SK-N-SH (cell line): ENCODE measurements around the gene PHF12. TPM values are rescaled to one million over a fixed set of nuclear protein-coding genes. Genes with fewer than 3 reads are reported as not detected.

Experiments
- CTCF ChIA-PET: fragments of 300-600, 350-600 bp; formaldehyde crosslinking; extraction: SDS; loops from one replicate; lab custom pipeline; 2021; lab: Yijun Ruan, JAX
- POLR2A ChIA-PET: fragments of 350-600 bp; sonication (Branson Sonifier 250); formaldehyde crosslinking; extraction: SDS; loops from one replicate; lab custom pipeline; 2020; ENCODE audit warnings: antibody characterized with exemption, inconsistent platforms; lab: Yijun Ruan, JAX
- DNase-seq: peaks from one replicate; pipeline ENCODE4 v3.0.0; 2012
- H2AFZ ChIP-seq: fragments of 200-600 bp; sonication (generic); 2 replicates; pipeline ENCODE4 v1.8.1; 2016; ENCODE audit warnings: antibody characterized with exemption, mild to moderate bottlenecking, low read depth
- H3F3A ChIP-seq: fragments of 200-600 bp; sonication (generic); replicated peaks from 2 replicates; pipeline ENCODE3; 2016; ENCODE audit warnings: antibody characterized with exemption, mild to moderate bottlenecking; ENCODE audit not compliant: insufficient read depth
- H3K27ac ChIP-seq, 2 experiments: fragments of 200-500 bp in 1 of 2; fragments of 200-600 bp in 1 of 2; sonication (Bioruptor generic) in 1 of 2; sonication (generic), shearing (Covaris generic) in 1 of 2; 2 replicates each; pipeline versions ENCODE4 v1.5.1 to v1.6.1; 2014 to 2016; ENCODE audit warnings: low read depth in 2 of 2, inconsistent platforms in 1 of 2, low read length in 1 of 2, mild to moderate bottlenecking in 1 of 2, mixed read lengths in 1 of 2
- H3K27me3 ChIP-seq: fragments of 200-600 bp; sonication (generic), shearing (Covaris generic); 2 replicates; pipeline ENCODE4 v1.6.1; 2016; ENCODE audit warnings: mixed run types; ENCODE audit not compliant: insufficient read depth
- H3K36me3 ChIP-seq, 2 experiments: fragments of 200-500 bp in 1 of 2; fragments of 200-600 bp in 1 of 2; sonication (Bioruptor generic) in 1 of 2; sonication (generic) in 1 of 2; replicated peaks in 1 of 2; 2 replicates each; pipeline versions ENCODE3 to v1.5.1; 2014 to 2016; ENCODE audit warnings: low read length in 1 of 2, mild to moderate bottlenecking in 1 of 2; ENCODE audit not compliant: insufficient read depth in 2 of 2, control insufficient read depth in 1 of 2
- H3K4me1 ChIP-seq, 2 experiments: fragments of 200-500 bp in 1 of 2; fragments of 200-600 bp in 1 of 2; sonication (Bioruptor generic) in 1 of 2; sonication (generic), shearing (Covaris generic) in 1 of 2; 2 replicates each; pipeline versions ENCODE4 v1.5.1 to v1.6.1; 2014 to 2016; ENCODE audit warnings: low read depth in 1 of 2, low read length in 1 of 2, mixed run types in 1 of 2; ENCODE audit not compliant: insufficient read depth in 2 of 2, control insufficient read depth in 1 of 2
- H3K4me2 ChIP-seq: fragments of 200-600 bp; sonication (generic), shearing (Covaris generic); 2 replicates; pipeline ENCODE4 v1.6.1; 2017; ENCODE audit warnings: mixed run types
- H3K4me3 ChIP-seq, 2 experiments: fragments of 200-500 bp in 1 of 2; fragments of 200-600 bp in 1 of 2; sonication (Bioruptor generic) in 1 of 2; sonication (generic), shearing (Covaris generic) in 1 of 2; 2 replicates each; pipeline versions ENCODE4 v1.5.1 to v1.8.1; 2014 to 2016; ENCODE audit warnings: low read depth in 2 of 2, inconsistent platforms in 1 of 2, low read length in 1 of 2, mild to moderate bottlenecking in 1 of 2, mixed read lengths in 1 of 2, moderate library complexity in 1 of 2
- H3K79me2 ChIP-seq: fragments of 200-600 bp; sonication (generic); 2 replicates; pipeline ENCODE4 v1.8.1; 2017; ENCODE audit warnings: mild to moderate bottlenecking; ENCODE audit not compliant: insufficient read depth
- H3K9ac ChIP-seq: fragments of 200-600 bp; sonication (generic); 2 replicates; pipeline ENCODE4 v1.6.1; 2017; ENCODE audit warnings: mixed run types
- H3K9me2 ChIP-seq: fragments of 200-600 bp; sonication (generic); 2 replicates; pipeline ENCODE4 v1.6.1; 2017; ENCODE audit warnings: mixed run types
- H3K9me3 ChIP-seq: fragments of 200-600 bp; sonication (generic); 2 replicates; pipeline ENCODE4 v1.6.1; 2017; ENCODE audit warnings: mixed run types, mild to moderate bottlenecking, moderate library complexity
- H4K20me1 ChIP-seq: fragments of 200-600 bp; sonication (generic); 2 replicates; pipeline ENCODE4 v1.6.1; 2017; ENCODE audit warnings: mild to moderate bottlenecking, mixed run types; ENCODE audit not compliant: insufficient read depth
- EP300 ChIP-seq, 2 experiments: IDR thresholded peaks; 2 replicates each; pipeline versions ENCODE4 v1.4.0 to v1.6.1; 2012; ENCODE audit warnings: borderline replicate concordance in 1 of 2, low read depth in 1 of 2, low read length in 1 of 2
- EZH2phosphoT487 ChIP-seq: fragments of 200-600 bp; sonication (generic); IDR thresholded peaks from 2 replicates; pipeline ENCODE4 v1.6.1; 2017; ENCODE audit warnings: low read depth, mixed run types, mild to moderate bottlenecking, antibody characterized with exemption, moderate library complexity, borderline replicate concordance
- FOXJ3 ChIP-seq: sonication (generic); formaldehyde crosslinking; IDR thresholded peaks from 2 replicates; pipeline ENCODE4 v1.5.1; 2020; ENCODE audit warnings: mild to moderate bottlenecking, missing genetic modification reagents
- FOXM1 ChIP-seq: IDR thresholded peaks from 2 replicates; pipeline ENCODE4 v1.4.0; 2012; ENCODE audit warnings: low read depth, mild to moderate bottlenecking
- GATA2 ChIP-seq: sonication (generic); formaldehyde crosslinking; IDR thresholded peaks from 2 replicates; pipeline ENCODE4 v1.5.0; 2020; ENCODE audit warnings: mild to moderate bottlenecking, missing genetic modification reagents
- MAX ChIP-seq: IDR thresholded peaks from 2 replicates; pipeline ENCODE4 v1.4.0; 2012; ENCODE audit warnings: low read depth
- MXI1 ChIP-seq: IDR thresholded peaks from 2 replicates; pipeline ENCODE4 v1.6.1; 2012; ENCODE audit warnings: mild to moderate bottlenecking, low read depth, low read length, improper control_type of control experiment
- NFIC ChIP-seq: IDR thresholded peaks from 2 replicates; pipeline ENCODE4 v1.4.0; 2012; ENCODE audit warnings: borderline replicate concordance
- PBX3 ChIP-seq: IDR thresholded peaks from 2 replicates; pipeline ENCODE4; 2012
- RFX5 ChIP-seq: IDR thresholded peaks from 2 replicates; pipeline ENCODE4 v1.6.1; 2012; ENCODE audit warnings: mild to moderate bottlenecking, improper control_type of control experiment, low read length
- RXRA ChIP-seq: IDR thresholded peaks from 2 replicates; pipeline ENCODE4 v1.4.0; 2012; ENCODE audit warnings: low read depth, mild to moderate bottlenecking, borderline replicate concordance
- SMC3 ChIP-seq: IDR thresholded peaks from 2 replicates; pipeline ENCODE4 v1.6.1; 2012; ENCODE audit warnings: low read depth, low read length, improper control_type of control experiment
- TAF1 ChIP-seq: IDR thresholded peaks from 2 replicates; pipeline ENCODE4 v1.6.1; 2012; ENCODE audit warnings: low read depth, mild to moderate bottlenecking, low read length, moderate library complexity, borderline replicate concordance
- TCF12 ChIP-seq: IDR thresholded peaks from 2 replicates; pipeline ENCODE4 v1.4.0; 2012
- TEAD4 ChIP-seq: IDR thresholded peaks from 2 replicates; pipeline ENCODE4 v1.4.0; 2012; ENCODE audit warnings: mild to moderate bottlenecking, borderline replicate concordance; ENCODE audit not compliant: insufficient read depth
- USF1 ChIP-seq: IDR thresholded peaks from 2 replicates; pipeline ENCODE4 v1.4.0; 2012; ENCODE audit warnings: low read depth, borderline replicate concordance
- USF2 ChIP-seq: fragments of 150-350 bp; IDR thresholded peaks from 2 replicates; pipeline ENCODE4 v1.6.1; 2017; ENCODE audit warnings: antibody characterized with exemption, low read length, low read depth, borderline replicate concordance
- YY1 ChIP-seq: IDR thresholded peaks from 2 replicates; pipeline ENCODE4 v1.4.0; 2012; ENCODE audit warnings: low read depth, mild to moderate bottlenecking
- ZBTB33 ChIP-seq: IDR thresholded peaks from 2 replicates; pipeline ENCODE4 v1.4.0; 2012; ENCODE audit warnings: low read depth, borderline replicate concordance
- WGBS: methylation state at CpG from one replicate; pipeline ENCODE4 v1.1.6; 2017; ENCODE audit warnings: low lambda C conversion rate; 5-methylcytosine and 5-hydroxymethylcytosine counted together
- polyA plus RNA-seq, 3 experiments: library from polyadenylated mRNA; depleted of rRNA; stranded (reverse); fragments of >200 nt; gene quantifications; 2 replicates each; pipeline ENCODE4 v1.2.3, GENCODE V29; 2012
- TF ChIP-seq, protein P1 (sequence below): fragments of 150-350 bp; IDR thresholded peaks from 2 replicates; pipeline ENCODE4 v1.6.1; 2016; ENCODE audit warnings: mild to moderate bottlenecking, low read depth, low read length
- TF ChIP-seq, protein P2 (sequence below): fragments of 200-600 bp; sonication (generic); IDR thresholded peaks from 2 replicates; pipeline ENCODE4 v1.6.1; 2017; ENCODE audit warnings: antibody characterized with exemption, mild to moderate bottlenecking, moderate library complexity

Gene PHF12
- polyA plus RNA-seq, 1 of the 3 experiments (the other 2 are of a cell fraction) = 24.0 TPM

- H3K9me3 ChIP-seq = no peaks in the 10 kb centered on the region
- H2AFZ ChIP-seq = peak overlapping the region; percentile 79
- no peaks in the 10 kb centered on the region for H4K20me1 ChIP-seq
- peaks cover 24% of the 10 kb centered on the region for H3F3A ChIP-seq
- CTCF ChIA-PET = interaction anchor here (0.6 to 15.3 kb wide), 36 partner anchors 8 to 642 kb away, joined by 3 to 947 read pairs (median 5); partner anchors contain the start of genes DHRS13, MYO18A, RPL23A and TLCD1
- H3K79me2 ChIP-seq = peaks cover 38% of the 10 kb centered on the region
- H3K4me2 ChIP-seq = peak overlapping the region; percentile 96
- no peaks in the 10 kb centered on the region for H3K27me3 ChIP-seq
- POLR2A ChIA-PET = interaction anchor here (0.6 to 1.3 kb wide), 10 partner anchors 13 to 233 kb away, joined by 3 to 8 read pairs (median 4); partner anchors contain the start of genes FLOT2, RPL23A and SEZ6
- peaks cover 4 to 8% of the 10 kb centered on the region in 2 experiments for H3K36me3 ChIP-seq
- DNase-seq = peak; percentile 88
- no peaks in the 10 kb centered on the region for H3K9me2 ChIP-seq
- peak overlapping the region; percentile 99 to 100 for H3K27ac ChIP-seq
- WGBS = 5% methylated on average over 35 of the region's 36 CpGs
- H3K4me3 ChIP-seq = peak overlapping the region; percentile 80 to 81
- peaks cover 14 to 24% of the 10 kb centered on the region in 2 experiments for H3K4me1 ChIP-seq
- peak overlapping the region; percentile 87 for H3K9ac ChIP-seq
- TF ChIP-seq FOXM1 = no peak
- no peak for TF ChIP-seq SMC3
- TF ChIP-seq MXI1 = peak; percentile 77
- TF ChIP-seq MAX = peak; percentile 85
- no peak for TF ChIP-seq USF1
- TF ChIP-seq, protein P1, sequence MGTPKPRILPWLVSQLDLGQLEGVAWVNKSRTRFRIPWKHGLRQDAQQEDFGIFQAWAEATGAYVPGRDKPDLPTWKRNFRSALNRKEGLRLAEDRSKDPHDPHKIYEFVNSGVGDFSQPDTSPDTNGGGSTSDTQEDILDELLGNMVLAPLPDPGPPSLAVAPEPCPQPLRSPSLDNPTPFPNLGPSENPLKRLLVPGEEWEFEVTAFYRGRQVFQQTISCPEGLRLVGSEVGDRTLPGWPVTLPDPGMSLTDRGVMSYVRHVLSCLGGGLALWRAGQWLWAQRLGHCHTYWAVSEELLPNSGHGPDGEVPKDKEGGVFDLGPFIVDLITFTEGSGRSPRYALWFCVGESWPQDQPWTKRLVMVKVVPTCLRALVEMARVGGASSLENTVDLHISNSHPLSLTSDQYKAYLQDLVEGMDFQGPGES = no peak
- TF ChIP-seq GATA2 (CRISPR knock-in tag) = no peak
- TF ChIP-seq YY1 = peak; percentile 96
- no peak for TF ChIP-seq PBX3
- no peak for TF ChIP-seq FOXJ3 (CRISPR knock-in tag)
- TF ChIP-seq RFX5 = no peak
- no peak for TF ChIP-seq NFIC
- TF ChIP-seq, protein P2, sequence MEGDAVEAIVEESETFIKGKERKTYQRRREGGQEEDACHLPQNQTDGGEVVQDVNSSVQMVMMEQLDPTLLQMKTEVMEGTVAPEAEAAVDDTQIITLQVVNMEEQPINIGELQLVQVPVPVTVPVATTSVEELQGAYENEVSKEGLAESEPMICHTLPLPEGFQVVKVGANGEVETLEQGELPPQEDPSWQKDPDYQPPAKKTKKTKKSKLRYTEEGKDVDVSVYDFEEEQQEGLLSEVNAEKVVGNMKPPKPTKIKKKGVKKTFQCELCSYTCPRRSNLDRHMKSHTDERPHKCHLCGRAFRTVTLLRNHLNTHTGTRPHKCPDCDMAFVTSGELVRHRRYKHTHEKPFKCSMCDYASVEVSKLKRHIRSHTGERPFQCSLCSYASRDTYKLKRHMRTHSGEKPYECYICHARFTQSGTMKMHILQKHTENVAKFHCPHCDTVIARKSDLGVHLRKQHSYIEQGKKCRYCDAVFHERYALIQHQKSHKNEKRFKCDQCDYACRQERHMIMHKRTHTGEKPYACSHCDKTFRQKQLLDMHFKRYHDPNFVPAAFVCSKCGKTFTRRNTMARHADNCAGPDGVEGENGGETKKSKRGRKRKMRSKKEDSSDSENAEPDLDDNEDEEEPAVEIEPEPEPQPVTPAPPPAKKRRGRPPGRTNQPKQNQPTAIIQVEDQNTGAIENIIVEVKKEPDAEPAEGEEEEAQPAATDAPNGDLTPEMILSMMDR = no peak
- TF ChIP-seq USF2 = no peak
- no peak for TF ChIP-seq TEAD4
- no peak; the same call in 1 of the 2 replicates for TF ChIP-seq TAF1
- TF ChIP-seq ZBTB33 = peak; percentile 100
- TF ChIP-seq EP300 (IDR thresholded peaks at IDR 0.05; ENCODE audit: borderline replicate concordance in 1 of 2, low read depth in 1 of 2, low read length in 1 of 2) = no peak
- TF ChIP-seq RXRA = no peak
- TF ChIP-seq TCF12 = peak; percentile 53; the same call in 1 of the 2 replicates
- TF ChIP-seq EZH2phosphoT487 = no peak
Observed at GRCh38 chr17:28951991-28952975, 965 bp upstream of the PHF12 start.
